GM23248 (cell line): Measurements from ENCODE around the gene DPAGT1.

Experiments used
- EZH2 ChIP-seq: fragments of 200-600 bp; sonication (generic); IDR thresholded peaks from 2 replicates; pipeline ENCODE4 v1.6.1; 2018; ENCODE audit warnings: antibody characterized with exemption, mild to moderate bottlenecking; ENCODE audit not compliant: insufficient read depth, poor library complexity, severe bottlenecking
- EZH2phosphoT487 ChIP-seq: fragments of 200-600 bp; sonication (generic); IDR thresholded peaks from 2 replicates; pipeline ENCODE4 v1.6.1; 2018; ENCODE audit warnings: antibody characterized with exemption, moderate library complexity, mild to moderate bottlenecking, low read depth; ENCODE audit not compliant: insufficient read depth

- TF ChIP-seq EZH2, result no peak
- TF ChIP-seq EZH2phosphoT487, result no peak
Observed at GRCh38 chr11:119115484-119116234, 14.0 kb upstream of the DPAGT1 start.
